Peyer's patch (tissue), 4 donors: Measurements from ENCODE around the gene ZNF143.

Experiments used
- CTCF ChIP-seq, 6 experiments: fragments of 450-650 bp in 4 of 6; fragments of 200-600 bp in 2 of 6; sonication (generic) in 1 of 6; IDR thresholded peaks; one replicate each; pipeline ENCODE4 v1.5.1; 2017 to 2019; ENCODE audit warnings: antibody characterized with exemption in 6 of 6, mild to moderate bottlenecking in 3 of 6, moderate library complexity in 1 of 6
- POLR2A ChIP-seq, 2 donors: fragments of 450-650 bp; IDR thresholded peaks; one replicate each; pipeline ENCODE4 v1.5.1; 2017; ENCODE audit warnings: antibody characterized with exemption in 2 of 2, mild to moderate bottlenecking in 2 of 2, moderate library complexity in 2 of 2

GRCh38 chr11:9573775-9574621 is 113.2 kb downstream of the ZNF143 start:
- TF ChIP-seq POLR2A (IDR thresholded peaks at IDR 0.05) (peak in 1 of 2 donors; percentile 48), CTCF (IDR thresholded peaks at IDR 0.05) (no peak)
